HG02973 (cell line): ENCODE measurements around the gene CHRNA9.
A peak's percentile ranks its signal among the peaks of the same experiment; 100 is the strongest.

Source experiments
- ATAC-seq: cut with Tn5 transposase; IDR thresholded peaks from one replicate; pipeline ENCODE4 v1.9.1; 2021; ENCODE audit warnings: moderate library complexity; ENCODE audit not compliant: unreplicated experiment

Gene CHRNA9

GRCh38 chr4:40308528-40309122 is 26.5 kb upstream of the CHRNA9 start:
- no peak for ATAC-seq

- peak; percentile 38 for ATAC-seq
These were observed 25.8 kb upstream of the CHRNA9 start for GRCh38 chr4:40309250-40309774.

GRCh38 chr4:40310225-40310624 is 24.9 kb upstream of the CHRNA9 start:
- no peak for ATAC-seq

GRCh38 chr4:40311811-40312346 is 23.3 kb upstream of the CHRNA9 start:
- ATAC-seq: no peak

GRCh38 chr4:40314951-40315350 is 20.2 kb upstream of the CHRNA9 start:
- no peak for ATAC-seq

- no peak for ATAC-seq
These were observed 18.8 kb upstream of the CHRNA9 start for GRCh38 chr4:40316333-40316781.

GRCh38 chr4:40316782-40317635 is 18.1 kb upstream of the CHRNA9 start:
- peak; percentile 55 for ATAC-seq

GRCh38 chr4:40317916-40318658 is 17.0 kb upstream of the CHRNA9 start:
- ATAC-seq: no peak

GRCh38 chr4:40321574-40322275 is 13.4 kb upstream of the CHRNA9 start:
- no peak for ATAC-seq

- ATAC-seq: no peak
These were observed 12.3 kb upstream of the CHRNA9 start for GRCh38 chr4:40322811-40323210.

- ATAC-seq: no peak
These were observed 11.3 kb upstream of the CHRNA9 start for GRCh38 chr4:40323866-40324265.

- ATAC-seq: peak; percentile 96
These were observed 9.6 kb upstream of the CHRNA9 start for GRCh38 chr4:40325406-40326019.

GRCh38 chr4:40327340-40327739 is 7.8 kb upstream of the CHRNA9 start:
- ATAC-seq: no peak

- ATAC-seq: no peak
These were observed 6.8 kb upstream of the CHRNA9 start for GRCh38 chr4:40328383-40328782.

- ATAC-seq: no peak
These were observed 5.3 kb upstream of the CHRNA9 start for GRCh38 chr4:40329805-40330204.

GRCh38 chr4:40330536-40330935 is 4.6 kb upstream of the CHRNA9 start:
- no peak for ATAC-seq

GRCh38 chr4:40331101-40331745 is 3.9 kb upstream of the CHRNA9 start:
- ATAC-seq: no peak

GRCh38 chr4:40331961-40332360 is 3.2 kb upstream of the CHRNA9 start:
- no peak for ATAC-seq

- ATAC-seq: no peak
These were observed 1.2 kb upstream of the CHRNA9 start for GRCh38 chr4:40333921-40334352.

GRCh38 chr4:40335525-40335894 is 377 bp downstream of the CHRNA9 start:
- ATAC-seq: no peak
